D721Med (cell line): ENCODE measurements around the gene DPH5.
"Not testable (repeated sequence)": the region's sequence is repeated elsewhere in the genome, so short reads cannot be mapped to it uniquely, and the experiment has no call there.

ENCODE experiments used
- DNase-seq: peaks from one replicate; pipeline ENCODE4 v3.0.0; 2011; ENCODE audit warnings: low spot score; ENCODE audit not compliant: insufficient read length
- FAIRE-seq: peaks from 2 replicates; lab custom pipeline; 2011; peaks lifted over from hg19 to GRCh38; lab: Jason Lieb, UNC
- CTCF ChIP-seq: IDR thresholded peaks from 2 replicates; pipeline ENCODE4 v1.5.1; 2012; ENCODE audit warnings: mild to moderate bottlenecking, control low read depth; ENCODE audit not compliant: insufficient read depth; ENCODE audit errors: missing control alignments

DPH5 gene

GRCh38 chr1:101044259-101044658 lies 18.7 kb upstream of the DPH5 start:
- DNase-seq, result no peak
- TF ChIP-seq CTCF, result no peak
- FAIRE-seq, result no peak

DNA sequence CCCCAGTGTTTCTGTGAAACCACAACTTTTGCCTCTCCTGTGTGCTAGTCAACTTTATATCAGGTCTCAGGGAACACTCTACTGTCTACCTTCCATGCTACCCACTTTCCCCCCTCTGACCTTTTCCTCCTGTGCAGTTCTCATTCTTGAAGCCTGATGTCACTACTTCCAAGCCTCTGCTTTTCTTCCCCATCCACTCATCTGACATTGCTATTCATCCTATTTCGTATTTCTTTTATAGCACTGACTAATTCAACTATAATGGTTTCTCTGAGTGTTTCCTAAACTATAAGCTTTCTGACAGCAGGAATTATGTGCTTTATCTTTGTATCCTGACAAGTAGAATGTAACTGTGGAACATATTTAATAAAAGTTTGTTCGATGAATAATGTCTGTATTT lies 18.2 kb upstream of the DPH5 start:
- DNase-seq (no peak), FAIRE-seq (no peak)
- TF ChIP-seq CTCF, result no peak

DNA sequence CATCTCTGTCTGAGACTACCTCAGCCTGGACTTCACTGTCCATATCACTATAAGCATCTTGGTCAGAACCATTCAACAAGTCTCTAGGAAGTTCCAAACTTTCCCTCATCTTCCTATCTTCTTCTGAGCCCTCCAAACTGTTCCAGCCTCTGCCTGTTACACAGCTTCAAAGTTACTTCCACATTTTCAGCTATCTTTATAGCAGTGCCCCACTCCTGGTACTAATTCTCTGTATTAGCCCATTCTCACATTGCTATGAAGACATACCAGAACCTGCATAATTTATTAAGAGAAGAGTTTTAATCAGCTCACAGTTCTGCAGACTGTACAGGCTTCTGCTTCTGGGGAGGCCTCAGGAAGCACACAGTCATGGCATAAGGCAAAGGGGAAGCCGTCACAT lies 15.7 kb upstream of the DPH5 start:
- no peak for TF ChIP-seq CTCF
- FAIRE-seq (no peak), DNase-seq (no peak)

DNA sequence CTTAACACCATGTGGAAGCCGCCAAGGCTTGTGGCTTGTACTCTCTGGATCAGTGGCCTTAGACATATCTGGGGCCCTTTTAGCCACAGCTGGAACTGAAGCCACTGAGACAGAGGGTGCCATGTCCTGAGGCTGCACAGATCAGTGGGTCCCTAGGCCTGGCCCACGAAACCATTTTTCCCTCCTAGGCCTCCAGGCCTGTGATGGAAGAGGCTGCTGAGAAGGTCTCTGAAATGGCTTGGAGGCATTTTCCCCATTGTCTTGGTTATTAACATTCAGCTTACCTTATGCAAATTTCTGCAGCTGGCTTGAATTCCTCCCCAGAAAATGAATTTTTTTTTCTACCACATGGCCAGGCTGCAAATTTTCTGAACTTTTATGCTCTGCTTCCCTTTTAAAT lies 15.1 kb upstream of the DPH5 start:
- DNase-seq (no peak), FAIRE-seq (no peak)
- no peak for TF ChIP-seq CTCF

DNA sequence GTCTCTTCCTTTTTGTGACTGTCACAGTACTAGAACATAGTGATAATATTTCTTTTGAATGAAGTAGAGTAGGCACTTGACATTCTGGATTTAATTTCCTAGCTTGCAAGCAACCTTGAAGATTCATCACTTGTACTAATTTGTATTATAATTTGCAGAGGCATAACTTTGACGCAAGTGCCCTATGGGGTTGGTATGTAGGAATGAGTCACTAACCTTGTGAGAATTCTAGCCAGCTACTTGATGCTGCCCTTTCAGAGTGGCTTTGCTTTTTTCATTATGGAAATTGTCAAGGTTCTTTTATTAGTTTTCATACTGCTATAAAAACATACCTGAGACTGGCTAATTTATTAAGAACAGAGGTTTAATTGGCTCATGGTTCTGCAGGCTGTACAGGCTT lies 13.7 kb upstream of the DPH5 start:
- FAIRE-seq, result no peak
- DNase-seq, result no peak
- no peak for TF ChIP-seq CTCF

- no peak for TF ChIP-seq CTCF
- FAIRE-seq (no peak), DNase-seq (no peak)
Measured at GRCh38 chr1:101037316-101037715, 11.7 kb upstream of the DPH5 start.

- no peak for TF ChIP-seq CTCF
- DNase-seq, result no peak
- FAIRE-seq, result no peak
Measured at GRCh38 chr1:101033017-101033416, 7.4 kb upstream of the DPH5 start.

DNA sequence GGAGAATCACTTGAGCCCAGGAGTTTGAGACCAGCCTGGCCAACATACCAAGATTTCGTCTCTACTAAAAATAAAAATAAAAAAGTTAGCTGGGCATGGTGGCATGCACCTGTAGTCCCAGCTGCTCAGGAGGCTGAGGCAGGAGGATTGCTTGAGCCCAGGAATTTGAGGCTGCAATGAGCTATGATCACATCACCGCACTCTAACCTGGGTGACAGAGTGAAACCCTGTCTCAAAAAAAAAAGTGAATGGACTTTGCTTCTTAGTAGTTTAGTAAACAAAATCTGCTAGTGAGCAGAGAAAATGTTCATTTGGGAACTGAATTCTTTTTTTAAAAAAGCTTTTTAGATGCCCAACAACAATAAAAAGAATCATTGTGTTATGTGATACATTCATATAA lies 6.5 kb upstream of the DPH5 start:
- FAIRE-seq, result not testable (repeated sequence)

More for the DNA sequence above, 6.5 kb upstream of the DPH5 start:
- DNase-seq, result not testable (repeated sequence)
